Adrenal gland (tissue), 5 donors: ENCODE data around the gene POLR2C.

Experiments
- POLR2A ChIP-seq, 2 donors: fragments of 450-650 bp; IDR thresholded peaks; one replicate each; pipeline ENCODE4 v1.6.1; 2017; ENCODE audit warnings: antibody characterized with exemption in 2 of 2, mild to moderate bottlenecking in 2 of 2, moderate library complexity in 1 of 2
- TF ChIP-seq, protein P1 (sequence below), 6 experiments: fragments of 450-650 bp in 4 of 6; fragments of 200-600 bp in 2 of 6; sonication (generic) in 1 of 6; IDR thresholded peaks; 1 replicate in 5 of 6; 2 replicates in 1 of 6; pipeline versions ENCODE4 v1.5.1 to v1.8.0; 2016 to 2021; ENCODE audit warnings: antibody characterized with exemption in 6 of 6, mild to moderate bottlenecking in 2 of 6, moderate library complexity in 1 of 6
- donor health status: DM: no; HTN: no; CAD: no.

GRCh38 chr16:57501492-57501891 is 39.0 kb downstream of the POLR2C start:
- TF ChIP-seq, protein P1, sequence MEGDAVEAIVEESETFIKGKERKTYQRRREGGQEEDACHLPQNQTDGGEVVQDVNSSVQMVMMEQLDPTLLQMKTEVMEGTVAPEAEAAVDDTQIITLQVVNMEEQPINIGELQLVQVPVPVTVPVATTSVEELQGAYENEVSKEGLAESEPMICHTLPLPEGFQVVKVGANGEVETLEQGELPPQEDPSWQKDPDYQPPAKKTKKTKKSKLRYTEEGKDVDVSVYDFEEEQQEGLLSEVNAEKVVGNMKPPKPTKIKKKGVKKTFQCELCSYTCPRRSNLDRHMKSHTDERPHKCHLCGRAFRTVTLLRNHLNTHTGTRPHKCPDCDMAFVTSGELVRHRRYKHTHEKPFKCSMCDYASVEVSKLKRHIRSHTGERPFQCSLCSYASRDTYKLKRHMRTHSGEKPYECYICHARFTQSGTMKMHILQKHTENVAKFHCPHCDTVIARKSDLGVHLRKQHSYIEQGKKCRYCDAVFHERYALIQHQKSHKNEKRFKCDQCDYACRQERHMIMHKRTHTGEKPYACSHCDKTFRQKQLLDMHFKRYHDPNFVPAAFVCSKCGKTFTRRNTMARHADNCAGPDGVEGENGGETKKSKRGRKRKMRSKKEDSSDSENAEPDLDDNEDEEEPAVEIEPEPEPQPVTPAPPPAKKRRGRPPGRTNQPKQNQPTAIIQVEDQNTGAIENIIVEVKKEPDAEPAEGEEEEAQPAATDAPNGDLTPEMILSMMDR (IDR thresholded peaks at IDR 0.05), result no peak
- TF ChIP-seq POLR2A (IDR thresholded peaks at IDR 0.05), result no peak
